ENCODE data around the gene MPRIP. TPM values are rescaled to one million over a fixed set of nuclear protein-coding genes. Genes with fewer than 3 reads are reported as not detected.

Gene MPRIP
- total and polyA plus RNA-seq, 7 donors = 43.2 to 113 (median 77.4) TPM

- H3K27ac ChIP-seq = peak overlapping the region in 1 of 4 donors; percentile 55
- H3K4me1 ChIP-seq = peaks cover 0 to 66% (median 61%) of the 10 kb centered on the region in 4 donors
These were observed 63.7 kb downstream of the MPRIP start for GRCh38 chr17:17105976-17106375.

GRCh38 chr17:17106756-17107155 lies 64.5 kb downstream of the MPRIP start:
- DNase-seq = no peak
- Histone ChIP-seq H3K36me3 (no peaks in the 10 kb centered on the region), H3K27ac (peak overlapping the region; percentile 8 to 58 (median 52)), H3K4me1 (peaks cover 0 to 66% (median 61%) of the 10 kb centered on the region in 4 donors), H3K9me3 (no peaks in the 10 kb centered on the region), H3K27me3 (no peaks in the 10 kb centered on the region), H3K4me3 (no peak overlapping the region)
- TF ChIP-seq EP300 (IDR thresholded peaks at IDR 0.05) = no peak
- TF ChIP-seq POLR2AphosphoS5 (IDR thresholded peaks at IDR 0.05) = no peak
- TF ChIP-seq POLR2A (IDR thresholded peaks at IDR 0.05) = no peak
- no peak for TF ChIP-seq CTCF (IDR thresholded peaks at IDR 0.05)
- 68 to 81% methylated on average over 3 of the region's 3 CpGs for WGBS, 2 donors
- intact Hi-C loops (cut with DNase I) = loop anchor here (10.0 kb wide), 1 partner anchor 102 kb away; no protein-coding TSS in a partner anchor

More at GRCh38 chr17:17105976-17106375, 63.7 kb downstream of the MPRIP start:
- 95% methylated on average over 7 of the region's 7 CpGs for WGBS, 2 donors
- Histone ChIP-seq H3K36me3 (no peaks in the 10 kb centered on the region), H3K27me3 (no peaks in the 10 kb centered on the region), H3K9me3 (no peaks in the 10 kb centered on the region), H3K4me3 (no peak overlapping the region)
- TF ChIP-seq EP300 (IDR thresholded peaks at IDR 0.05) (no peak), POLR2AphosphoS5 (IDR thresholded peaks at IDR 0.05) (no peak), CTCF (IDR thresholded peaks at IDR 0.05) (no peak), POLR2A (IDR thresholded peaks at IDR 0.05) (no peak)
- no peak for DNase-seq
- intact Hi-C loops (cut with DNase I) = loop anchor here (10.0 kb wide), 1 partner anchor 101 kb away; no protein-coding TSS in a partner anchor

- H3K4me1 ChIP-seq = peaks cover 0 to 66% (median 61%) of the 10 kb centered on the region in 4 donors
- H3K4me3 ChIP-seq = no peak overlapping the region
- peak overlapping the region; percentile 8 to 58 (median 52) for H3K27ac ChIP-seq
- intact Hi-C loops (cut with DNase I) = loop anchor here (10.0 kb wide), 1 partner anchor 102 kb away; no protein-coding TSS in a partner anchor
- 91 to 95% methylated on average over 4 of the region's 4 CpGs for WGBS, 2 donors
- H3K36me3 ChIP-seq = no peaks in the 10 kb centered on the region
- no peaks in the 10 kb centered on the region for H3K27me3 ChIP-seq
- no peaks in the 10 kb centered on the region for H3K9me3 ChIP-seq
- no peak for TF ChIP-seq POLR2A (IDR thresholded peaks at IDR 0.05)
- no peak for TF ChIP-seq CTCF (IDR thresholded peaks at IDR 0.05)
- TF ChIP-seq POLR2AphosphoS5 (IDR thresholded peaks at IDR 0.05) = no peak
- DNase-seq = no peak
These were observed 65.0 kb downstream of the MPRIP start for GRCh38 chr17:17107281-17107680.

- Histone ChIP-seq H3K4me3 (no peak overlapping the region), H3K36me3 (no peaks in the 10 kb centered on the region), H3K9me3 (no peaks in the 10 kb centered on the region), H3K27ac (peak overlapping the region; percentile 23 to 58 (median 52)), H3K27me3 (no peaks in the 10 kb centered on the region), H3K4me1 (peaks cover 0 to 69% (median 63%) of the 10 kb centered on the region in 4 donors)
- TF ChIP-seq EP300 (IDR thresholded peaks at IDR 0.05) (no peak), POLR2AphosphoS5 (IDR thresholded peaks at IDR 0.05) (no peak), POLR2A (IDR thresholded peaks at IDR 0.05) (no peak), CTCF (IDR thresholded peaks at IDR 0.05) (no peak)
- intact Hi-C loops (cut with DNase I) = loop anchor here (10.0 kb wide), 1 partner anchor 103 kb away; no protein-coding TSS in a partner anchor
- no peak for DNase-seq
- WGBS, 2 donors = 56 to 69% methylated on average over 7 of the region's 7 CpGs
These were observed 65.7 kb downstream of the MPRIP start for GRCh38 chr17:17107891-17108431.

Measured in sigmoid colon (tissue), 7 donors.